HT1080 (cell line): ENCODE results near the gene GRIN2A. TPM values are rescaled to one million over a fixed set of nuclear protein-coding genes. Genes with fewer than 3 reads are reported as not detected.

Experiments
- DNase-seq: peaks from one replicate; pipeline ENCODE4 v3.0.0-alpha.2; 2015; ENCODE audit warnings: low read depth
- total RNA-seq: library from RNA; depleted of rRNA; stranded (reverse); fragments of >200 nt; shearing (Covaris generic); gene quantifications from 2 replicates; pipeline ENCODE4 v1.2.3, GENCODE V29; 2014

Gene GRIN2A
- total RNA-seq, 1 experiment from 2014 or later: not detected

- no peak for DNase-seq
These were observed 401.4 kb downstream of the GRIN2A start for GRCh38 chr16:9780831-9781230.

GRCh38 chr16:9778849-9779248 is 403.4 kb downstream of the GRIN2A start:
- DNase-seq: no peak

GRCh38 chr16:9775998-9776397 is 406.2 kb downstream of the GRIN2A start:
- DNase-seq: no peak

GRCh38 chr16:9773289-9773688 is 408.9 kb downstream of the GRIN2A start:
- no peak for DNase-seq

GRCh38 chr16:9772526-9773225 is 409.6 kb downstream of the GRIN2A start:
- no peak for DNase-seq

- DNase-seq: no peak
These were observed 415.3 kb downstream of the GRIN2A start for GRCh38 chr16:9766891-9767290.

- no peak for DNase-seq
These were observed 418.7 kb downstream of the GRIN2A start for GRCh38 chr16:9763505-9763904.

- no peak for DNase-seq
These were observed 420.4 kb downstream of the GRIN2A start for GRCh38 chr16:9761870-9762269.

GRCh38 chr16:9757687-9758086 is 424.5 kb downstream of the GRIN2A start:
- DNase-seq: no peak

GRCh38 chr16:9756434-9756833 is 425.8 kb downstream of the GRIN2A start:
- no peak for DNase-seq

- DNase-seq: no peak
These were observed 427.1 kb downstream of the GRIN2A start for GRCh38 chr16:9755081-9755480.

GRCh38 chr16:9741776-9742175 is 440.5 kb downstream of the GRIN2A start:
- no peak for DNase-seq

GRCh38 chr16:9739301-9739700 is 442.9 kb downstream of the GRIN2A start:
- no peak for DNase-seq

GRCh38 chr16:9738690-9739089 is 443.5 kb downstream of the GRIN2A start:
- DNase-seq: no peak

- no peak for DNase-seq
These were observed 445.7 kb downstream of the GRIN2A start for GRCh38 chr16:9736547-9736946.

- no peak for DNase-seq
These were observed 459.1 kb downstream of the GRIN2A start for GRCh38 chr16:9723136-9723535.

- no peak for DNase-seq
These were observed 468.3 kb downstream of the GRIN2A start for GRCh38 chr16:9713907-9714306.

- DNase-seq: no peak
These were observed 469.1 kb downstream of the GRIN2A start for GRCh38 chr16:9713156-9713555.

- DNase-seq: no peak
These were observed 473.1 kb downstream of the GRIN2A start for GRCh38 chr16:9708972-9709620.

GRCh38 chr16:9706217-9706836 is 475.9 kb downstream of the GRIN2A start:
- DNase-seq: peak; percentile 35

GRCh38 chr16:9703731-9704130 is 478.5 kb downstream of the GRIN2A start:
- DNase-seq: no peak
